ENCODE results near the gene P4HA2. TPM values are rescaled to one million over a fixed set of nuclear protein-coding genes. Genes with fewer than 3 reads are reported as not detected.

Gene P4HA2
- total and polyA plus RNA-seq, 2 of the 8 experiments (the other 6 are each of a cell fraction or from before 2014, with no cell fraction given), result 7.4 to 9.3 TPM

GRCh38 chr5:132184588-132184987 is 43.1 kb downstream of the P4HA2 start:
- Histone ChIP-seq H2AK5ac (ENCODE audit: low read depth, low read length) (no peak overlapping the region), H3K79me1 (ENCODE audit: low read depth, low read length) (no peaks in the 10 kb centered on the region), H2BK15ac (ENCODE audit: low read length) (no peak overlapping the region), H4K8ac (ENCODE audit: extremely low read depth, insufficient read depth, low read length) (no peak overlapping the region), H3K36me3 (ENCODE audit: control insufficient read depth in 2 of 4, insufficient read depth in 4 of 4, low read length in 3 of 4) (no peaks in the 10 kb centered on the region), H4K91ac (replicated peaks; ENCODE audit: insufficient read length, low read length) (no peak overlapping the region), H3K56ac (replicated peaks; ENCODE audit: insufficient read length, low read depth, low read length) (no peak overlapping the region), H3K4me3 (ENCODE audit: extremely low read depth in 1 of 4, insufficient read depth in 2 of 4, low read depth in 3 of 4, low read length in 4 of 4) (no peak overlapping the region), H3K23me2 (ENCODE audit: low read depth, low read length) (no peaks in the 10 kb centered on the region), H3K27ac (ENCODE audit: low read depth, low read length) (no peak overlapping the region), H3K9ac (replicated peaks in 1 of 4; ENCODE audit: extremely low read depth in 1 of 4, low read depth in 3 of 4, low read length in 3 of 4) (no peak overlapping the region), H2BK5ac (ENCODE audit: low read depth, low read length) (no peak overlapping the region), H3K4me2 (ENCODE audit: insufficient read depth in 1 of 2, low read depth in 2 of 2, low read length in 2 of 2) (no peak overlapping the region), H2BK12ac (ENCODE audit: low read depth, low read length) (no peak overlapping the region), H2AFZ (ENCODE audit: low read length) (no peak overlapping the region), H2BK120ac (replicated peaks; ENCODE audit: low read depth, low read length) (no peak overlapping the region), H4K20me1 (replicated peaks in 1 of 2; ENCODE audit: control insufficient read depth in 1 of 2, insufficient read depth in 2 of 2, low read length in 2 of 2) (no peaks in the 10 kb centered on the region), H3K27me3 (replicated peaks in 1 of 4; ENCODE audit: control insufficient read depth in 3 of 4, extremely low read depth in 1 of 4, insufficient read depth in 3 of 4, low read length in 3 of 4) (no peaks in the 10 kb centered on the region; a peak in 2 of 7 replicates), H3K9me3 (ENCODE audit: insufficient read depth in 2 of 2, low read depth in 1 of 2, low read length in 1 of 2) (no peaks in the 10 kb centered on the region), H3K18ac (ENCODE audit: extremely low read depth, low read length) (no peak overlapping the region), H3K79me2 (ENCODE audit: control insufficient read depth in 1 of 2, insufficient read depth in 2 of 2, low read length in 2 of 2) (no peaks in the 10 kb centered on the region), H3K14ac (ENCODE audit: insufficient read length) (no peak overlapping the region), H3K4me1 (replicated peaks in 1 of 4; ENCODE audit: control insufficient read depth in 3 of 4, insufficient read depth in 4 of 4, low read length in 3 of 4) (peaks cover 0 to 4% (median 3%) of the 10 kb centered on the region in 4 experiments; a peak in 5 of 7 replicates), H4K5ac (ENCODE audit: insufficient read length, low read depth, low read length) (no peak overlapping the region), H3K4ac (replicated peaks; ENCODE audit: insufficient read length, low read depth, low read length) (no peak overlapping the region), H3K23ac (ENCODE audit: insufficient read length) (no peak overlapping the region), H2BK20ac (ENCODE audit: low read length) (no peak overlapping the region)
- ChIA-PET POLR2A (ENCODE audit: partially characterized antibody) (no interaction called here), CTCF (ENCODE audit: partially characterized antibody) (interaction anchor here (1.0 to 1.2 kb wide), 2 partner anchors 54 to 122 kb away, joined by 4 read pairs; no protein-coding TSS in a partner anchor)
- whole genome bisulfite sequencing, 2 experiments (ENCODE audit: extremely low coverage in 1 of 2, insufficient coverage in 1 of 2, insufficient read length in 1 of 2, insufficient replicate concordance in 2 of 2, low coverage in 1 of 2, low lambda C conversion rate in 2 of 2, missing lambda C conversion rate in 1 of 2), result 78% methylated on average over 1 of the region's 1 CpG; no CpG with 5 or more reads in 1 of the 2 experiments
- FAIRE-seq, result peak; percentile 79
- DNase-seq (ENCODE audit: low read depth in 1 of 2, low spot score in 2 of 2), result no peak
- TF ChIP-seq EP300 (IDR thresholded peaks at IDR 0.05; ENCODE audit: borderline replicate concordance in 1 of 2, low read depth in 2 of 2, low read length in 2 of 2) (no peak), CHD2 (IDR thresholded peaks at IDR 0.05; ENCODE audit: low read length) (0 out of 2 replicates have a peak, but pooled peaks have one; percentile 36), SP1 (IDR thresholded peaks at IDR 0.05; ENCODE audit: low read depth, low read length) (peak; percentile 90), CBX5 (IDR thresholded peaks at IDR 0.05; ENCODE audit: low read depth, low read length) (no peak)

Data from H1 (cell line).